DMS 273 treated with DMSO at 0.1 percent for 48 hours (cell line): ENCODE measurements around the gene DMKN.

Experiments used
- DNase-seq: peaks from one replicate; lab custom pipeline; 2025; lab: John Stamatoyannopoulos, UW

DMKN gene, protein sequence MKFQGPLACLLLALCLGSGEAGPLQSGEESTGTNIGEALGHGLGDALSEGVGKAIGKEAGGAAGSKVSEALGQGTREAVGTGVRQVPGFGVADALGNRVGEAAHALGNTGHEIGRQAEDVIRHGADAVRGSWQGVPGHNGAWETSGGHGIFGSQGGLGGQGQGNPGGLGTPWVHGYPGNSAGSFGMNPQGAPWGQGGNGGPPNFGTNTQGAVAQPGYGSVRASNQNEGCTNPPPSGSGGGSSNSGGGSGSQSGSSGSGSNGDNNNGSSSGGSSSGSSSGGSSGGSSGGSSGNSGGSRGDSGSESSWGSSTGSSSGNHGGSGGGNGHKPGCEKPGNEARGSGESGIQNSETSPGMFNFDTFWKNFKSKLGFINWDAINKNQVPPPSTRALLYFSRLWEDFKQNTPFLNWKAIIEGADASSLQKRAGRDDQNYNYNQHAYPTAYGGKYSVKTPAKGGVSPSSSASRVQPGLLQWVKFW

DNA sequence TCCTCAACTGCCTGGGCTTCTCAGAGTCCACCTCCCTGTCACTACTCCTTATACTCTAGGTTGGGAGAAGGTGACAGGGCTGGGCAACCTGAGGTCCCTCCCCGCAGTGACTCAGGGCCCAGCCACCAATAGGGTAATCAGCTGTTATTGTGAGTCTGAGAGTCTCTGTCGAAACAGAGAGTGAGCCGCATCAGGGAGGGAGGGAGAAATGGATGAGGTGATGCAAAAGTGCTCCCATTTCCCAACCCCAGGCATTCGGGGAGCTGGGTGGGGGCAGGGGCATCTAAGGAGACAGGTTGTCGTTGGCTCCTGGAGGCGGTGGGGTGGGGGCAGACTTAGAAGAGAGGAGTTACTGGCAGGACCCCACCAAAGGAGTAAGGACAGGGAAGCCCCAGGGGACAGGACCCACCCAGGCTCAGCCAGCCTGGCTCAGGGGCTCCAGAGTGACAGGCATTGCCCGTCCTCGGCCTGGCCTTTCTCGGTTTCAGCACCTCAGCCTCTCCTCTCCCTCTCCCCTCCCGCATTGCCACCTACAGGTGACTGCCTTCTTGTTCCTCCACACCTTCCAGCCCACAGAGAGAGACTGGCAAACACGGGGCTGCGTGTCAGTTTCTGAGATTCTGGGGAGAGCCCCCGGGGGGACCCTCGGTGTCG, at the start of gene DMKN:
Gene DMKN, minus strand, starts transcription at position 22 of the 654 bp plus-strand sequence. CDS start 174 bp downstream, outside the sequence.
- DNase-seq: no peak

GRCh38 chr19:35562776-35563175, 49.3 kb upstream of the DMKN start:
- DNase-seq: no peak

DNA sequence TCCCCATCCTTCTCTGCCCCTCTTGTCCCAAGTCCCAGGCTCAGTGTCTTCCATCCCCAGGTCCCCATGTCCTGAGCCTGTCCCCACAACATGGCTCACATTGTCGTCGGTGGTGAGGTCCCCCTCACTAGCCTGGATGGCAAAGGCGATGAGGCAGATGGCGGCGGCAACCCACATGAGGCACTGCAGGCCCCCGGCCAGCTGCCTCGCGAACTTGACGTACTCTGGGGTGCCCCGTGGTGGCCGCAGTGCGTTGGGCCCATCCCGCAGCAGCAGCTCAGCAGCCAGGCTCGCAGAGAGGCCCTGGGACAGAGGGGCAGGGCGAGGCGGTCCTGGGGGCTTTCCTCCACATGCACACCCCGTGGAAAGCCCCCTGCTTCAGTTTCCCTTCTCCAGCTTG, 48.9 kb upstream of the DMKN start:
- no peak for DNase-seq

DNA sequence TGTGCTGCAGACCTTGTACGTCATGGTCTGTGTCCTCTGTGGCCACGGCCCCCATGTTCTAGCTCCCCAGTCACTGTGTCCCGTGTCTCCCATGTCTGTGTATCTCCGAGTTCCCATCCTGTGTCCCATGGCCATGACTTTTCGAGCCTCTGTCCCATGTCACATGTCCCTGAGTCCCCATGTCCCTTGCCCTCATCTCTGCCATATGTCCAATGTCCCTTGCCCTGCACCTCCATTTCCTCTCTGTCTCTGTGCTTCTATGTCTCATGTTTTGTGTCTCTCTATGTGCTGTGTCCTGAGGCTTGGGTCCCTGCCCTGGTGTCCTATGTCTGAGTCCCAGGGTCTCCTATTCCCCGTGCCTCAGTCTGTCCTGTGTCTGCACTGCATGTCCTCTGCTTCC, 48.0 kb upstream of the DMKN start:
- no peak for DNase-seq

DNA sequence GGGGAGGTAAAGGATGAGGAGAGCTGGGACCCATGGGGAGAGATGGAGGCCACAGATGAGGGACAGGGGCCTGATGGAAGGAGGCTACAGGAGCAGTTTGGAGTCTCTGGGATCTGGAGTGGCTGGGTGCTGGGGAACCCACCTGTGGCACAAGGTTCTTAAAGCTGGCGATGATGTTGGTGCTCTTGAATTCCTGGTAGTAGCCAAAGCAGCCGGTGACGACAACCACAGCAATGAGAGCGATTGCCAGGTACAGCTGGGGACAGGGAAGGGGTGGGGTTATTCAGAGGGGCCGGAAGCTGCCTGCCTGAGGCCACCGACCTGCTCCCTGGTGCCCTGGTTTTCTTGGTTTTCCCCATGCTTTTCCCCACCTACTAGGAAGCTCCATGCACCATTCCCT, 47.2 kb upstream of the DMKN start:
- no peak for DNase-seq

- no peak for DNase-seq
Observed at GRCh38 chr19:35560271-35560670, 46.8 kb upstream of the DMKN start.

DNA sequence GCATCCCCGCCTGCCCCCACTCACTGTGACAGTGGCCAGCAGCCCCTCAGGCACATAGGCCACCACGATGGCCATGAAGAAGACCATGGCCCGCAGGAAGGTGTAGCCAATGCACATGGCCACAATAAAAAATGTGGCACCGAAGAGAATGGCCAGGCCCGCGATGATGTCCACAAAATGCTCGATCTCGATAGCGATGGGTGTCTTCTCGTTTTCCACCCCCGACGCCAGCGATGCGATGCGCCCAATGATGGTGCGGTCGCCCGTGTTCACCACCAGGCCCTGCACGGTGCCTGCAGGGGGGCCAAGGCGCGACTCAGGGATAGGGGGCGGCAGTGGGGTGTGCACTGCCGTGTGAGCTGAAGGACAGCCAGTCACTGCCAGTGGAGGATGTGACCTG, 46.3 kb upstream of the DMKN start:
- no peak for DNase-seq

GRCh38 chr19:35559281-35559659, 45.8 kb upstream of the DMKN start:
- no peak for DNase-seq

- no peak for DNase-seq
Observed at GRCh38 chr19:35558400-35559280, 45.2 kb upstream of the DMKN start.

GRCh38 chr19:35557539-35558399, 44.3 kb upstream of the DMKN start:
- DNase-seq: peak; percentile 38

GRCh38 chr19:35556846-35557538, 43.5 kb upstream of the DMKN start:
- no peak for DNase-seq

DNA sequence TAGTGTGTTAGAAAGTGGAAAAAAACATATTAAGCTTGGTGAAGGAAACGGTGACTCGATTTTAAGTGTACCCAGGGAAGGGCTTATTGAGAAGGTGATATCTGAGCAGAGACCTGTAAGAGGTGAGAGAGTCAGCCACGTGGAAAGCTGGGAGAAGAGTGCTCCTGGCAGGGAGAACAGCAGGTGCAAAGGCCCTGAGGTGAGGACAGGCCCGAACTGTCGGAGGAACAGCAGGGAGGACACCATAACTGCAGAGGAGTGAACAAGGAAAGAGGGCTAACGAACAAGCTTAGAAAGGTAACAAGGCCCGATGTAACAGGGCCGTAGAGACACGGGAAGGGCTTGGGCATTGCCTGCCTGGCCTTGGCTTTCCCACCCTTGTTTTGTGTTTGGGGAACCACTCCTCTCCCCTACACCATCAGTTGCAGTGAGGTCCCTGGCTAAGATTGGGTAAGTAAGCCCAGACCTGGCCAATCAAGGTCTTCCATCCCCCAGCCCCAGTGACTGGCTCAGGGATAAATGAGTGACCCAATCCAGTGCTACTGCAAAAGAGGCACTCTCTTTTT, 42.7 kb upstream of the DMKN start:
- DNase-seq: no peak

DNA sequence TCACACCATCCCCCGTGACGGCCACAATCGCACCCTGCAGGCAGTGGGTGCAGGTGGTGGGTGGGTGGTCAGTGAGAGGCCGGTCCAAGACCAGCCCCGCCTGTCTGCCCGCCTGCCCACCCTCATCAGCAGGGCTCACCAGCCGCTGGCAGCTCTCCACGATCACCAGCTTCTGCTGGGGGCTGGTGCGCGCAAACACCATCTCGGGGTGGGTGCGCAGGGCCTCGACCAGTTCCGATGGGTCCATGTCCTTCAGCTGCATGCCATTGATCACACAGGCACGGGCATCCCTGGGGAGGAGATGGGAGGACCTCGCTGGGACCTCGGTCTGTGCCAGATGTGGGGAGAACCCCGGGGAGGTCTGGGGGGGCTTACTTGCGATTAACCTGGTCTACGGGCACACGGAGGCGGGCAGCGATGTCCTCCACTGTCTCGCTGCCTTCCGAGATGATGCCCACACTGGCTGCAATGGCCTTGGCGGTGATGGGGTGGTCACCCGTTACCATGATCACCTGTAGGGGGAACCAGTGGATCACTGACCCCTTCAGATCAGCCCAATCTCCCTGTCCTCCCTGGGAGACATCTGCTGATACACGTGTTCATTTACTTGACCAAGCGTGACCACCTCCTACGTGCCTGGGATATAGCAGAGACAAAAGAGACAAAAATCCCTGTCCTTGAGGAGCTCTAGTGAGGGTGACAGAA, 42.0 kb upstream of the DMKN start:
- DNase-seq: no peak

DNA sequence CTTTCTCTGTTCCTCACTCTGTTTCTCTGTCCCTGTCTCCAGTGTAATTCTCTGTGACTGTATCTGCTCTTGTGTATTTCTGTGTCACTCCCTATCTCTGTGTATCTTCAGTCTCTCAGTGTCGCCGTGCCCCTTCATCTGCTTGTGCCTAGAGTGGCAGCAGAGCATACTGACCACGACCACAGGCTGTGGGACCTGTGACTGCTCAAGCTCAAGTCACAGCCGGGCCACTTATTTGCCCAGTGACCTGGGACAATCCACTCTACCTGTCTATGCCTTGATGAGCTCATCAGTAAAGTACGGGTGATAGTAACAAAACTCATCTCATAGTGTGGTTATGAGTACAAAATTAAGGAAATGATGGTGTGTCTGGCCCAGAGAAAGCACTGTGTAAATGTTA, 40.6 kb upstream of the DMKN start:
- DNase-seq: no peak

GRCh38 chr19:35553385-35554000, 40.0 kb upstream of the DMKN start:
- no peak for DNase-seq

GRCh38 chr19:35552534-35553384, 39.3 kb upstream of the DMKN start:
- no peak for DNase-seq

- DNase-seq: no peak
Observed at GRCh38 chr19:35551091-35551810, 37.8 kb upstream of the DMKN start.
